ENCODE data around the gene RIN1.

DNA sequence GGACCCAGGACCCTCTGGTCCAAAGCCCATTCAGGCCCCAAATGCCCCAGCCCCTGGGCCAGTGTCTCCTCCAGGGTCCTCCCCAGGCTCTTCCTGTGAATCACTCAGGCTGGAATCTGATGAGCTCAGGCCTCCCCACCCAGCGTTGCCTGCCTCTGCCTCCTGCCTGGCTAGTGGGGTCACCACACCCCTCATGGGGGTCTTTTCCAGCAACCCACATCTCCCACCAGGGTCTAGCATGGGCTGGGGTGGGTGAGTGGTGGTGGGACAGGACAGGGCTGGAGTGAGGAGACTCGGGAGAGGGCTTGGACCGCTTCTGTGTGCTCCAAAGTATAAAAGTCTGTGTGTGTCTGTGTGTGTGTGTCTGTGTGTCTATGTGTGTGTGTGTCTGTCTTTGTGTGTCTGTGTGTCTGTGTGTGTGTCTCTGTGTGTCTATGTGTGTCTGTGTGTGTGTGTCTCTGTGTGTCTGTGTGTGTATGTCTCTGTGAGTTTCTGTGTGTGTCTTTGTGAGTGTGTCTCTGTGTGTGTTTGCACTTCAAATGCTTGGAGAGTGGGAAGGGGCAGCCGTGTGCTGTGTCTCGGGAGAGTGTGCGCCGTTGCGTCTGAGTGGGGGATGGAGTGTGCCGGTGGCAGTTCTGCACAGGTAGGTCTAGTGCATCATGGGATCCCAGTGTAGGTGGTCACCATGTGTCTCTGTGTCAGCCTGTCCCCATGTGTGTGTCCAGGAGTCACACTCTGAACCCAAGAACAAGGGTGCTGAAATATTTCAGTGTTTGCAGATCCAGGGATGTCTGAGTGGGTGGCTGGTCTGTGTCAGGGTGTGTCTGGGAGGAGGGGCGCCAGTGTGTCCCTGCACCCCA, 8.8 kb downstream of the RIN1 start:
- TF ChIP-seq SP1 (IDR thresholded peaks at IDR 0.05): no peak
- TF ChIP-seq ARNT (IDR thresholded peaks at IDR 0.05): no peak
- no peak for TF ChIP-seq ELF4 (IDR thresholded peaks at IDR 0.05)
- TF ChIP-seq TARDBP (IDR thresholded peaks at IDR 0.05): no peak
- TF ChIP-seq FOXK2 (IDR thresholded peaks at IDR 0.05): no peak
